HepG2 (cell line): ENCODE measurements around the gene CCDC30. TPM values are rescaled to one million over a fixed set of nuclear protein-coding genes. Genes with fewer than 3 reads are reported as not detected.

ENCODE experiments used
- CREM ChIP-seq, 2 experiments: sonication (generic) in 1 of 2; formaldehyde crosslinking in 1 of 2; IDR thresholded peaks; 2 replicates each; pipeline versions ENCODE4 v1.4.0 to v1.6.1; 2016 to 2020; ENCODE audit warnings: antibody characterized with exemption in 1 of 2, mild to moderate bottlenecking in 1 of 2, missing genetic modification reagents in 1 of 2
- ELF4 ChIP-seq: sonication (generic); formaldehyde crosslinking; IDR thresholded peaks from 2 replicates; pipeline ENCODE4 v1.5.0; 2020; ENCODE audit warnings: missing genetic modification reagents, mild to moderate bottlenecking, moderate library complexity, borderline replicate concordance
- KDM5A ChIP-seq: fragments of 200-600 bp; sonication (generic); IDR thresholded peaks from 2 replicates; pipeline ENCODE4 v1.7.0; 2018; ENCODE audit warnings: antibody characterized with exemption, mild to moderate bottlenecking, low read length, borderline replicate concordance
- PAF1 ChIP-seq: IDR thresholded peaks from 2 replicates; pipeline ENCODE4 v1.6.1; 2016; ENCODE audit warnings: missing genetic modification reagents, missing compliant biosample characterization
- PCBP1 ChIP-seq: fragments of 200-400 bp; formaldehyde crosslinking; IDR thresholded peaks from 2 replicates; pipeline ENCODE4 v1.6.1; 2017; ENCODE audit warnings: mild to moderate bottlenecking, low read depth, low read length, borderline replicate concordance
- RAD51 ChIP-seq: fragments of 450-650 bp; IDR thresholded peaks from 2 replicates; pipeline ENCODE4 v1.6.1; 2016; ENCODE audit warnings: borderline replicate concordance
- SAFB2 ChIP-seq: sonication (generic); formaldehyde crosslinking; IDR thresholded peaks from 2 replicates; pipeline ENCODE4 v1.5.1; 2020; ENCODE audit warnings: missing genetic modification reagents, low read depth, mild to moderate bottlenecking, borderline replicate concordance
- SAP130 ChIP-seq: IDR thresholded peaks from 2 replicates; pipeline ENCODE4 v1.6.1; 2016; ENCODE audit warnings: low read depth
- ZBTB1 ChIP-seq: sonication (generic); formaldehyde crosslinking; IDR thresholded peaks from 2 replicates; pipeline ENCODE4 v1.4.0; 2020; ENCODE audit warnings: missing genetic modification reagents, borderline replicate concordance
- ZFP82 ChIP-seq: sonication (generic); formaldehyde crosslinking; IDR thresholded peaks from 2 replicates; pipeline ENCODE4 v1.5.1; 2020; ENCODE audit warnings: mild to moderate bottlenecking, missing genetic modification reagents, borderline replicate concordance
- ZNF501 ChIP-seq: sonication (generic); formaldehyde crosslinking; IDR thresholded peaks from 2 replicates; pipeline ENCODE4 v1.5.1; 2020; ENCODE audit warnings: mild to moderate bottlenecking, moderate library complexity, missing genetic modification reagents
- ZNF790 ChIP-seq: sonication (generic); formaldehyde crosslinking; IDR thresholded peaks from 2 replicates; pipeline ENCODE4 v1.8.0; 2022; ENCODE audit warnings: missing genetic modification reagents, mild to moderate bottlenecking, borderline replicate concordance
- polyA plus RNA-seq, 8 experiments: library from polyadenylated mRNA; depleted of rRNA in 3 of 8; stranded (reverse) in 7 of 8; unstranded in 1 of 8; fragments of >200 nt; fragmentation: Illumina TruSeq in 4 of 8; extraction: Trizol in 4 of 8; gene quantifications; 2 replicates each; pipeline versions ENCODE4 v1.2.1 to v1.2.3, GENCODE V29; 2011 to 2016; ENCODE audit warnings: low read depth in 4 of 8, missing spikeins in 1 of 8, mixed read lengths in 1 of 8; ENCODE audit not compliant: insufficient read depth in 1 of 8
- total RNA-seq, 5 experiments: library from RNA; depleted of rRNA; stranded (reverse); fragments of >200 nt; fragmentation: Illumina TruSeq; extraction: Trizol; gene quantifications; 2 replicates each; pipeline ENCODE4 v1.2.3, GENCODE V29; 2016; ENCODE audit warnings: low read depth in 1 of 5
- TF ChIP-seq, protein P1 (sequence below): sonication (generic); formaldehyde crosslinking; IDR thresholded peaks from 2 replicates; pipeline ENCODE4 v1.9.0; 2021; ENCODE audit warnings: missing genetic modification reagents, mild to moderate bottlenecking, borderline replicate concordance
- TF ChIP-seq, protein P2 (sequence below), 2 experiments: sonication (generic) in 1 of 2; formaldehyde crosslinking in 1 of 2; IDR thresholded peaks; 2 replicates each; pipeline versions ENCODE4 v1.4.0 to v1.6.1; 2018 to 2020; ENCODE audit warnings: missing genetic modification reagents in 2 of 2, borderline replicate concordance in 1 of 2, low read depth in 1 of 2, mild to moderate bottlenecking in 1 of 2, missing biosample characterization in 1 of 2
- TF ChIP-seq, protein P3 (sequence below): sonication (generic); formaldehyde crosslinking; IDR thresholded peaks from 2 replicates; pipeline ENCODE4 v1.4.0; 2020; ENCODE audit warnings: missing genetic modification reagents, mild to moderate bottlenecking, borderline replicate concordance
- TF ChIP-seq, protein P4 (sequence below): sonication (generic); IDR thresholded peaks from 2 replicates; pipeline ENCODE4 v1.6.1; 2016; ENCODE audit warnings: low read depth, borderline replicate concordance
- TF ChIP-seq, protein P5 (sequence below): sonication (generic); formaldehyde crosslinking; IDR thresholded peaks from 2 replicates; pipeline ENCODE4 v1.4.0; 2020; ENCODE audit warnings: missing genetic modification reagents
- TF ChIP-seq, protein P6 (sequence below): sonication (generic); formaldehyde crosslinking; IDR thresholded peaks from 2 replicates; pipeline ENCODE4 v1.5.0; 2020; ENCODE audit warnings: missing genetic modification reagents

The CCDC30 gene
- total and polyA plus RNA-seq, 2 of the 13 experiments (the other 11 are each of a cell fraction or from before 2014, with no cell fraction given): 0.25 to 0.77 TPM

DNA sequence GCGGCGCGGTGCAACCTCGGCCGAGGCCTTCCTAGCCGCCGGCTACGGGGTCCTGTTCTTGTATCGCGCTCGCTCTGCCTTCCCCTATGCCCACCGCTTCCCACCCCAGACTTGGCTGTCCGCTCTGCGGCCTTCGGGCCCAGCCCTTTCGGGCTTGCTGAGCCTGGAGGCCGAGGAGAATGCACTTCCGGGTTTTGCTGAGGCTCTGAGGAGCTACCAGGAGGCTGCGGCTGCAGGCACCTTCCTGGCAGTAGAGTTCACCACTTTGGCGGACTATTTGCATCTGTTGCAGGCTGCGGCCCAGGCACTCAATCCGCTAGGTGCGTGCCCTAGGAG lies 6.4 kb upstream of the CCDC30 start (continued):
- TF ChIP-seq, protein P1, sequence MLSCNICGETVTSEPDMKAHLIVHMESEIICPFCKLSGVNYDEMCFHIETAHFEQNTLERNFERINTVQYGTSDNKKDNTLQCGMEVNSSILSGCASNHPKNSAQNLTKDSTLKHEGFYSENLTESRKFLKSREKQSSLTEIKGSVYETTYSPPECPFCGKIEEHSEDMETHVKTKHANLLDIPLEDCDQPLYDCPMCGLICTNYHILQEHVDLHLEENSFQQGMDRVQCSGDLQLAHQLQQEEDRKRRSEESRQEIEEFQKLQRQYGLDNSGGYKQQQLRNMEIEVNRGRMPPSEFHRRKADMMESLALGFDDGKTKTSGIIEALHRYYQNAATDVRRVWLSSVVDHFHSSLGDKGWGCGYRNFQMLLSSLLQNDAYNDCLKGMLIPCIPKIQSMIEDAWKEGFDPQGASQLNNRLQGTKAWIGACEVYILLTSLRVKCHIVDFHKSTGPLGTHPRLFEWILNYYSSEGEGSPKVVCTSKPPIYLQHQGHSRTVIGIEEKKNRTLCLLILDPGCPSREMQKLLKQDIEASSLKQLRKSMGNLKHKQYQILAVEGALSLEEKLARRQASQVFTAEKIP (CRISPR knock-in tag): no peak
- TF ChIP-seq ZNF790 (CRISPR knock-in tag) (no peak), ZNF501 (CRISPR knock-in tag) (no peak), PCBP1 (no peak), SAP130 (CRISPR knock-in tag) (peak; percentile 58), SAFB2 (CRISPR knock-in tag) (no peak), KDM5A (peak; percentile 51; the same call in 1 of the 2 replicates), ZFP82 (no peak), RAD51 (no peak), PAF1 (CRISPR knock-in tag) (no peak), ELF4 (CRISPR knock-in tag) (peak; percentile 95), CREM (IDR thresholded peaks at IDR 0.05) (no peak), CREM (CRISPR knock-in tag; IDR thresholded peaks at IDR 0.05) (no peak), ZBTB1 (CRISPR knock-in tag) (no peak)
- TF ChIP-seq, protein P2, sequence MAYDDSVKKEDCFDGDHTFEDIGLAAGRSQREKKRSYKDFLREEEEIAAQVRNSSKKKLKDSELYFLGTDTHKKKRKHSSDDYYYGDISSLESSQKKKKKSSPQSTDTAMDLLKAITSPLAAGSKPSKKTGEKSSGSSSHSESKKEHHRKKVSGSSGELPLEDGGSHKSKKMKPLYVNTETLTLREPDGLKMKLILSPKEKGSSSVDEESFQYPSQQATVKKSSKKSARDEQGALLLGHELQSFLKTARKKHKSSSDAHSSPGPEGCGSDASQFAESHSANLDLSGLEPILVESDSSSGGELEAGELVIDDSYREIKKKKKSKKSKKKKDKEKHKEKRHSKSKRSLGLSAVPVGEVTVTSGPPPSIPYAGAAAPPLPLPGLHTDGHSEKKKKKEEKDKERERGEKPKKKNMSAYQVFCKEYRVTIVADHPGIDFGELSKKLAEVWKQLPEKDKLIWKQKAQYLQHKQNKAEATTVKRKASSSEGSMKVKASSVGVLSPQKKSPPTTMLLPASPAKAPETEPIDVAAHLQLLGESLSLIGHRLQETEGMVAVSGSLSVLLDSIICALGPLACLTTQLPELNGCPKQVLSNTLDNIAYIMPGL (CRISPR knock-in tag; IDR thresholded peaks at IDR 0.05; ENCODE audit: borderline replicate concordance in 1 of 2, low read depth in 1 of 2): peak; percentile 20 to 48; a peak in 2 of 4 replicates
- TF ChIP-seq, protein P3, sequence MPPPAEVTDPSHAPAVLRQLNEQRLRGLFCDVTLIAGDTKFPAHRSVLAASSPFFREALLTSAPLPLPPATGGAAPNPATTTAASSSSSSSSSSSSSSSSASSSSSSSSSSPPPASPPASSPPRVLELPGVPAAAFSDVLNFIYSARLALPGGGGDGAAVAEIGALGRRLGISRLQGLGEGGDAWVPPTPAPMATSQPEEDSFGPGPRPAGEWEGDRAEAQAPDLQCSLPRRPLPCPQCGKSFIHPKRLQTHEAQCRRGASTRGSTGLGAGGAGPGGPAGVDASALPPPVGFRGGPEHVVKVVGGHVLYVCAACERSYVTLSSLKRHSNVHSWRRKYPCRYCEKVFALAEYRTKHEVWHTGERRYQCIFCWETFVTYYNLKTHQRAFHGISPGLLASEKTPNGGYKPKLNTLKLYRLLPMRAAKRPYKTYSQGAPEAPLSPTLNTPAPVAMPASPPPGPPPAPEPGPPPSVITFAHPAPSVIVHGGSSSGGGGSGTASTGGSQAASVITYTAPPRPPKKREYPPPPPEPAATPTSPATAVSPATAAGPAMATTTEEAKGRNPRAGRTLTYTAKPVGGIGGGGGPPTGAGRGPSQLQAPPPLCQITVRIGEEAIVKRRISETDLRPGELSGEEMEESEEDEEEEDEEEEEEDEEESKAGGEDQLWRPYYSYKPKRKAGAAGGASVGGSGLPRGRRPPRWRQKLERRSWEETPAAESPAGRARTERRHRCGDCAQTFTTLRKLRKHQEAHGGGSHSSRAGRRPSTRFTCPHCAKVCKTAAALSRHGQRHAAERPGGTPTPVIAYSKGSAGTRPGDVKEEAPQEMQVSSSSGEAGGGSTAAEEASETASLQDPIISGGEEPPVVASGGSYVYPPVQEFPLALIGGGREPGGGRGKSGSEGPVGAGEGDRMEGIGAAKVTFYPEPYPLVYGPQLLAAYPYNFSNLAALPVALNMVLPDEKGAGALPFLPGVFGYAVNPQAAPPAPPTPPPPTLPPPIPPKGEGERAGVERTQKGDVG (CRISPR knock-in tag): no peak
- TF ChIP-seq, protein P4, sequence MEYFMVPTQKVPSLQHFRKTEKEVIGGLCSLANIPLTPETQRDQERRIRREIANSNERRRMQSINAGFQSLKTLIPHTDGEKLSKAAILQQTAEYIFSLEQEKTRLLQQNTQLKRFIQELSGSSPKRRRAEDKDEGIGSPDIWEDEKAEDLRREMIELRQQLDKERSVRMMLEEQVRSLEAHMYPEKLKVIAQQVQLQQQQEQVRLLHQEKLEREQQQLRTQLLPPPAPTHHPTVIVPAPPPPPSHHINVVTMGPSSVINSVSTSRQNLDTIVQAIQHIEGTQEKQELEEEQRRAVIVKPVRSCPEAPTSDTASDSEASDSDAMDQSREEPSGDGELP: no peak
- TF ChIP-seq, protein P5, sequence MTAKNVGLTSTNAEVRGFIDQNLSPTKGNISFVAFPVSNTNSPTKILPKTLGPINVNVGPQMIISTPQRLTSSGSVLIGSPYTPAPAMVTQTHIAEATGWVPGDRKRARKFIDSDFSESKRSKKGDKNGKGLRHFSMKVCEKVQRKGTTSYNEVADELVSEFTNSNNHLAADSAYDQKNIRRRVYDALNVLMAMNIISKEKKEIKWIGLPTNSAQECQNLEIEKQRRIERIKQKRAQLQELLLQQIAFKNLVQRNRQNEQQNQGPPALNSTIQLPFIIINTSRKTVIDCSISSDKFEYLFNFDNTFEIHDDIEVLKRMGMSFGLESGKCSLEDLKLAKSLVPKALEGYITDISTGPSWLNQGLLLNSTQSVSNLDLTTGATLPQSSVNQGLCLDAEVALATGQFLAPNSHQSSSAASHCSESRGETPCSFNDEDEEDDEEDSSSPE: 0 out of 2 replicates have a peak, but pooled peaks have one; percentile 36
- TF ChIP-seq, protein P6, sequence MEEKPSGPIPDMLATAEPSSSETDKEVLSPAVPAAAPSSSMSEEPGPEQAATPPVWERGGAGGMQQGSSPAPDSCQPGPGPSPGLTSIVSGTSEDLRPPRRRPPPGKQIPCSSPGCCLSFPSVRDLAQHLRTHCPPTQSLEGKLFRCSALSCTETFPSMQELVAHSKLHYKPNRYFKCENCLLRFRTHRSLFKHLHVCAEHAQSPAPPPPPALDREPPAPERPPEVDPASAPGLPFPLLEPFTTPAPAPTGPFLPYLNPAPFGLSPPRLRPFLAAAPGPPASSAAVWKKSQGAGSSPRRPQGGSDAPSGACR (CRISPR knock-in tag): no peak
